ENCODE results near the gene CAPN10. TPM values are rescaled to one million over a fixed set of nuclear protein-coding genes. Genes with fewer than 3 reads are reported as not detected.

CAPN10 gene
- polyA plus RNA-seq, 1 donor (not counting 4 experiments of a cell fraction or from before 2014, with no cell fraction given), result 7.1 TPM

DNA sequence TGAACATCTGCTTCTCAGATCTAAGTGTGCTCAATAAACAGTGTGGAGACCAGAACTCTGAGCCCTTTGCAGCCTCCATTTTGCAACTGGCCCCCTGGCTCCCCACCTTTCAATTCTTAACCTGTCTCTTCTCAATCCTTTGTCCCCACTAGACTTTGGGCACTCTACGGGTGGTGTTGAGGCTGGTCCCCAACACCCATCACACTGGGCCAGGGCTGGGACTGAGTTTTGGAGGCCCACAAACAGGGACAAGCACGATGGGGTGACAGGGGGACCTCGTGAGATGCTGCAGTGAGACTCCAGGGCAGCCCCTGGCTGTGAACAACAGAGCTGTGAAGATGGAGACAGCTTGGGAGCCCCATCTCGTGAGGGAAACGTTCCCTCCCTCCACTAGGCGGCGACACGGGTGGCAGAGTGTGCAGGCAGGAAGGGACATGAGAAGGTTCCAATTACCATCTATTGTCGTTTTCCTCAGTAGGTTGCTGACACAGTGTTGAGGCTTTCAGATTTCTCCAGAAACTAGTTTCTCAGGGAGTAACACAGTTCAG lies 29.9 kb upstream of the CAPN10 start:
- Histone ChIP-seq H3K9ac (ENCODE audit: control insufficient read depth, extremely low read depth, insufficient read depth, low read length) (no peak overlapping the region), H2AFZ (ENCODE audit: control insufficient read depth, low read length) (no peak overlapping the region), H3K27ac (ENCODE audit: control insufficient read depth, insufficient read depth, low read length) (no peak overlapping the region), H3K4me3 (ENCODE audit: control insufficient read depth in 2 of 3, extremely low read depth in 1 of 3, insufficient read depth in 2 of 3, low read depth in 1 of 3, low read length in 3 of 3) (no peak overlapping the region), H3K79me2 (ENCODE audit: control insufficient read depth, insufficient read depth, low read length) (no peaks in the 10 kb centered on the region), H3K4me1 (ENCODE audit: control insufficient read depth, extremely low read depth, insufficient read depth, low read length) (peaks cover 24% of the 10 kb centered on the region), H3K4me2 (ENCODE audit: control insufficient read depth, extremely low read depth, insufficient read depth, low read depth, low read length) (peak overlapping the region; percentile 71), H3K9me1 (ENCODE audit: control insufficient read depth, extremely low read depth, insufficient read depth, low read length) (peaks cover 2% of the 10 kb centered on the region), H4K20me1 (ENCODE audit: control insufficient read depth, extremely low read depth, insufficient read depth, low read length) (no peaks in the 10 kb centered on the region), H3K27me3 (ENCODE audit: control insufficient read depth, extremely low read depth, insufficient read depth, low read length) (no peaks in the 10 kb centered on the region), H3K9me3 (ENCODE audit: control insufficient read depth, low read depth, low read length) (no peaks in the 10 kb centered on the region), H3K36me3 (ENCODE audit: control insufficient read depth in 2 of 2, extremely low read depth in 1 of 2, insufficient read depth in 2 of 2, low read length in 2 of 2) (peaks cover 3 to 5% of the 10 kb centered on the region in 2 experiments)
- FAIRE-seq (peak; percentile 39), DNase-seq (ENCODE audit: low read depth, low spot score) (no peak)
- TF ChIP-seq, protein P1, sequence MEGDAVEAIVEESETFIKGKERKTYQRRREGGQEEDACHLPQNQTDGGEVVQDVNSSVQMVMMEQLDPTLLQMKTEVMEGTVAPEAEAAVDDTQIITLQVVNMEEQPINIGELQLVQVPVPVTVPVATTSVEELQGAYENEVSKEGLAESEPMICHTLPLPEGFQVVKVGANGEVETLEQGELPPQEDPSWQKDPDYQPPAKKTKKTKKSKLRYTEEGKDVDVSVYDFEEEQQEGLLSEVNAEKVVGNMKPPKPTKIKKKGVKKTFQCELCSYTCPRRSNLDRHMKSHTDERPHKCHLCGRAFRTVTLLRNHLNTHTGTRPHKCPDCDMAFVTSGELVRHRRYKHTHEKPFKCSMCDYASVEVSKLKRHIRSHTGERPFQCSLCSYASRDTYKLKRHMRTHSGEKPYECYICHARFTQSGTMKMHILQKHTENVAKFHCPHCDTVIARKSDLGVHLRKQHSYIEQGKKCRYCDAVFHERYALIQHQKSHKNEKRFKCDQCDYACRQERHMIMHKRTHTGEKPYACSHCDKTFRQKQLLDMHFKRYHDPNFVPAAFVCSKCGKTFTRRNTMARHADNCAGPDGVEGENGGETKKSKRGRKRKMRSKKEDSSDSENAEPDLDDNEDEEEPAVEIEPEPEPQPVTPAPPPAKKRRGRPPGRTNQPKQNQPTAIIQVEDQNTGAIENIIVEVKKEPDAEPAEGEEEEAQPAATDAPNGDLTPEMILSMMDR (optimal IDR thresholded peaks at IDR 0.05 in 1 of 3, IDR thresholded peaks at IDR 0.05 in 1 of 3, conservative IDR thresholded peaks at IDR 0.05 in 1 of 3; ENCODE audit: extremely low read depth in 1 of 3, insufficient read depth in 2 of 3, low read length in 3 of 3), result peak; percentile 63 to 83 (median 70)
- TF ChIP-seq EZH2 (IDR thresholded peaks at IDR 0.05; ENCODE audit: low read length), result no peak
- dilution Hi-C loops (cut with MboI; ENCODE audit: extremely low pct_ligation_motif_present, low sequenced_read_pairs), result no loop called here

DNA sequence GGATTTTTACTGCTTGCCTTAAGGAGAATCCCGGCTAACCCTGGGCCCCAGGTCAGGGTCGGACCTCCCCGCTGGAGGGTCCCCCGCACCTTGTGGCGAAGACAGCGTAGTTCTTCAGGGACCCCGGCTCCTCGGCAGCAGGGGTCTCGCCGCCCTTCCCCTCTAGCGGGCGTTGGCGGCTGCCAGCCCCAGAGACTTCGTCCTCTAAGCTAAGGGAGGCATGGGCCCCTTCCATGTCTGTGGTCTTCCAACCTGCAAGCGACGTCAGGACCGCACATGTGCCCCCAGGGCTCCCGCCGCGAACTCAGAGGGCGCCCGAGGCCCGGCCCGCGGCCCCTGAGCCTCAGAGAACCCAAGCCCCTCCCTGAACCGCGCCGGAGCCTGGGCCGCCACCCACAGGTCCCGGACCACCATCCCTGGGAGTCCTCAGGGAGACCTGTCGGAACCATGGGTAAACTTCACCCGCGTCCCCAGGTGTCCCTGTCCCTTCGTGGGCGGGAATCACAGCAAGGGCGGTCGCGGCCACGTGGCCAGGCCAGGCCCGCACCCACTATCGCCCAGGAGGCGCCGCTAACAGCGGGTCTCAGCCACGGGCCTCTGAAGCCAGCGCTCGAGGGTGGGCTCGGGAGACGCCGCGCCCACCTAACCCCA lies 29.3 kb upstream of the CAPN10 start:
- H2AFZ ChIP-seq (ENCODE audit: control insufficient read depth, low read length), result peak overlapping the region; percentile 33
- H3K4me2 ChIP-seq (ENCODE audit: control insufficient read depth, extremely low read depth, insufficient read depth, low read depth, low read length), result peak overlapping the region; percentile 71
- FAIRE-seq (no peak), DNase-seq (ENCODE audit: low read depth, low spot score) (no peak)
- H3K9ac ChIP-seq (ENCODE audit: control insufficient read depth, extremely low read depth, insufficient read depth, low read length), result peak overlapping the region; percentile 22
- peaks cover 3 to 5% of the 10 kb centered on the region in 2 experiments for H3K36me3 ChIP-seq (ENCODE audit: control insufficient read depth in 2 of 2, extremely low read depth in 1 of 2, insufficient read depth in 2 of 2, low read length in 2 of 2)
- no peak overlapping the region for H3K27ac ChIP-seq (ENCODE audit: control insufficient read depth, insufficient read depth, low read length)
- H3K9me1 ChIP-seq (ENCODE audit: control insufficient read depth, extremely low read depth, insufficient read depth, low read length), result peaks cover 2% of the 10 kb centered on the region
- no peaks in the 10 kb centered on the region for H4K20me1 ChIP-seq (ENCODE audit: control insufficient read depth, extremely low read depth, insufficient read depth, low read length)
- H3K4me3 ChIP-seq (ENCODE audit: control insufficient read depth in 2 of 3, extremely low read depth in 1 of 3, insufficient read depth in 2 of 3, low read depth in 1 of 3, low read length in 3 of 3), result peak overlapping the region; percentile 38 to 54 (median 51)
- peaks cover 30% of the 10 kb centered on the region for H3K4me1 ChIP-seq (ENCODE audit: control insufficient read depth, extremely low read depth, insufficient read depth, low read length)
- no peaks in the 10 kb centered on the region for H3K79me2 ChIP-seq (ENCODE audit: control insufficient read depth, insufficient read depth, low read length)
- H3K27me3 ChIP-seq (ENCODE audit: control insufficient read depth, extremely low read depth, insufficient read depth, low read length), result no peaks in the 10 kb centered on the region
- dilution Hi-C loops (cut with MboI; ENCODE audit: extremely low pct_ligation_motif_present, low sequenced_read_pairs), result no loop called here
- TF ChIP-seq EZH2 (IDR thresholded peaks at IDR 0.05; ENCODE audit: low read length), result no peak
- TF ChIP-seq, protein P1 (optimal IDR thresholded peaks at IDR 0.05 in 1 of 3, IDR thresholded peaks at IDR 0.05 in 1 of 3, conservative IDR thresholded peaks at IDR 0.05 in 1 of 3; ENCODE audit: extremely low read depth in 1 of 3, insufficient read depth in 2 of 3, low read length in 3 of 3), result no peak
- H3K9me3 ChIP-seq (ENCODE audit: control insufficient read depth, low read depth, low read length), result no peaks in the 10 kb centered on the region

All from keratinocyte (primary cell).